GM23338 (cell line): ENCODE measurements around the gene TCFL5. TPM values are rescaled to one million over a fixed set of nuclear protein-coding genes. Genes with fewer than 3 reads are reported as not detected.
A peak's percentile ranks its signal among the peaks of the same experiment; 100 is the strongest.

Experiments
- ATAC-seq: fragments of 200-7000 bp; cut with Tn5 transposase; 3 replicates; pipeline ENCODE4 v1.9.1; 2020
- DNase-seq: peaks from one replicate; pipeline ENCODE4 v3.0.0-alpha.2; 2015; ENCODE audit warnings: low spot score
- H2AFZ ChIP-seq: fragments of 200-600 bp; sonication (generic); 2 replicates; pipeline ENCODE4 v1.8.0; 2016; ENCODE audit warnings: antibody characterized with exemption, mild to moderate bottlenecking, moderate library complexity
- H3F3A ChIP-seq: fragments of 200-600 bp; sonication (generic); replicated peaks from 2 replicates; pipeline ENCODE4 v1.8.0; 2017; ENCODE audit warnings: antibody characterized with exemption, mixed run types, low read depth
- H3K27ac ChIP-seq: fragments of 200-600 bp; sonication (generic); 2 replicates; pipeline ENCODE4 v1.6.1; 2016; ENCODE audit warnings: low read depth
- H3K27me3 ChIP-seq: fragments of 200-600 bp; sonication (generic); 2 replicates; pipeline ENCODE4 v1.8.0; 2016; ENCODE audit warnings: mild to moderate bottlenecking, mixed run types, moderate library complexity; ENCODE audit not compliant: insufficient read depth
- H3K36me3 ChIP-seq: fragments of 200-600 bp; sonication (generic); 2 replicates; pipeline ENCODE4 v1.8.0; 2016; ENCODE audit warnings: mild to moderate bottlenecking; ENCODE audit not compliant: insufficient read depth
- H3K4me1 ChIP-seq: fragments of 200-600 bp; sonication (generic); 2 replicates; pipeline ENCODE4 v1.8.0; 2016; ENCODE audit warnings: mild to moderate bottlenecking, moderate library complexity; ENCODE audit not compliant: insufficient read depth
- H3K4me2 ChIP-seq: fragments of 200-600 bp; sonication (generic); 2 replicates; pipeline ENCODE4 v1.7.1; 2017; ENCODE audit warnings: mixed run types
- H3K4me3 ChIP-seq: fragments of 200-600 bp; sonication (generic); 2 replicates; pipeline ENCODE4 v1.6.1; 2016; ENCODE audit warnings: mixed run types
- H3K79me2 ChIP-seq: fragments of 200-600 bp; sonication (generic); replicated peaks from 2 replicates; pipeline ENCODE4 v1.8.0; 2017; ENCODE audit warnings: mild to moderate bottlenecking; ENCODE audit not compliant: insufficient read depth
- H3K9me2 ChIP-seq: fragments of 200-600 bp; sonication (generic); 2 replicates; pipeline ENCODE4 v1.8.0; 2017; ENCODE audit not compliant: insufficient read depth
- H4K20me1 ChIP-seq: fragments of 200-600 bp; sonication (generic); replicated peaks from 2 replicates; pipeline ENCODE4 v1.8.0; 2017; ENCODE audit warnings: mild to moderate bottlenecking; ENCODE audit not compliant: insufficient read depth
- H3K27ac Mint-ChIP-seq: 2 replicates; pipeline ENCODE4 v1.8.0; 2020; ENCODE audit warnings: inconsistent platforms, mild to moderate bottlenecking, moderate library complexity, mixed read lengths
- H3K27me3 Mint-ChIP-seq: 3 replicates; pipeline ENCODE4 v1.8.0; 2022; ENCODE audit warnings: low read depth, mild to moderate bottlenecking, moderate library complexity, mixed read lengths, inconsistent platforms; ENCODE audit not compliant: insufficient read depth, poor library complexity
- H3K36me3 Mint-ChIP-seq: 3 replicates; pipeline ENCODE4 v1.8.0; 2021; ENCODE audit warnings: low read depth, mild to moderate bottlenecking, inconsistent platforms, moderate library complexity, mixed read lengths
- H3K4me1 Mint-ChIP-seq: 3 replicates; pipeline ENCODE4 v1.8.0; 2020; ENCODE audit warnings: mild to moderate bottlenecking, inconsistent platforms, mixed read lengths
- H3K4me3 Mint-ChIP-seq: 3 replicates; pipeline ENCODE4 v1.8.0; 2021; ENCODE audit warnings: moderate library complexity, mild to moderate bottlenecking, inconsistent platforms, mixed read lengths
- H3K9me3 Mint-ChIP-seq: 3 replicates; pipeline ENCODE4 v1.8.0; 2020; ENCODE audit warnings: moderate library complexity, mild to moderate bottlenecking, inconsistent platforms, mixed read lengths
- CREB1 ChIP-seq: fragments of 250-450 bp; sonication (Bioruptor Pico); IDR thresholded peaks from 2 replicates; pipeline ENCODE4 v1.5.0; 2020; ENCODE audit warnings: low read depth, mild to moderate bottlenecking, moderate library complexity
- CTCF ChIP-seq, 2 experiments: fragments of 200-600 bp in 1 of 2; sonication (generic) in 1 of 2; conservative IDR thresholded peaks; 2 replicates each; pipeline versions ENCODE4 v1.5.1 to v1.6.1; 2016 to 2017; ENCODE audit warnings: antibody characterized with exemption in 2 of 2, low read depth in 2 of 2, mild to moderate bottlenecking in 2 of 2, moderate library complexity in 1 of 2
- ETS1 ChIP-seq: IDR thresholded peaks from 2 replicates; pipeline ENCODE4 v1.6.1; 2016; ENCODE audit warnings: antibody characterized with exemption
- EZH2 ChIP-seq: fragments of 200-600 bp; sonication (generic); IDR thresholded peaks from one replicate; pipeline ENCODE4 v1.8.0; 2017; ENCODE audit warnings: antibody characterized with exemption, mild to moderate bottlenecking, low read depth; ENCODE audit not compliant: unreplicated experiment
- EZH2phosphoT487 ChIP-seq: fragments of 200-600 bp; sonication (generic); IDR thresholded peaks from one replicate; pipeline ENCODE4 v1.8.1; 2018; ENCODE audit warnings: antibody characterized with exemption; ENCODE audit not compliant: unreplicated experiment
- JUNB ChIP-seq: IDR thresholded peaks from one replicate; pipeline ENCODE4 v1.6.1; 2016; ENCODE audit warnings: antibody characterized with exemption; ENCODE audit not compliant: unreplicated experiment
- NANOG ChIP-seq: IDR thresholded peaks from 2 replicates; pipeline ENCODE4 v1.6.1; 2016; ENCODE audit warnings: antibody characterized with exemption, borderline replicate concordance
- POLR2AphosphoS5 ChIP-seq: IDR thresholded peaks from 2 replicates; pipeline ENCODE4 v1.6.1; 2016; ENCODE audit warnings: antibody characterized with exemption, low read depth
- REST ChIP-seq: IDR thresholded peaks from one replicate; pipeline ENCODE4 v1.6.1; 2018; ENCODE audit warnings: antibody characterized with exemption; ENCODE audit not compliant: unreplicated experiment
- STAT1 ChIP-seq: IDR thresholded peaks from one replicate; pipeline ENCODE4 v1.6.1; 2016; ENCODE audit warnings: antibody characterized with exemption; ENCODE audit not compliant: unreplicated experiment
- ZNF114 ChIP-seq: fragments of 250-450 bp; sonication (Bioruptor Pico); IDR thresholded peaks from 2 replicates; pipeline ENCODE4 v1.5.0; 2020; ENCODE audit warnings: mild to moderate bottlenecking, moderate library complexity
- ZNF331 ChIP-seq: fragments of 250-450 bp; sonication (Bioruptor Pico); IDR thresholded peaks from 2 replicates; pipeline ENCODE4 v1.5.0; 2020; ENCODE audit warnings: low read depth, mild to moderate bottlenecking, moderate library complexity
- ZNF462 ChIP-seq: fragments of 250-450 bp; sonication (Bioruptor Pico); IDR thresholded peaks from 2 replicates; pipeline ENCODE4 v1.5.0; 2020; ENCODE audit warnings: mild to moderate bottlenecking, moderate library complexity
- polyA plus RNA-seq: library from polyadenylated mRNA; unstranded; fragments of >200 nt; fragmentation: Nextera tagmentation; extraction: Ambion mirVana; gene quantifications from 2 replicates; pipeline ENCODE4 v1.2.1, GENCODE V29; 2016
- total RNA-seq: library from RNA; depleted of rRNA; stranded (reverse); fragments of >200 nt; shearing (Covaris generic); gene quantifications from 2 replicates; pipeline ENCODE4 v1.2.3, GENCODE V29; 2014

TCFL5 gene
- total and polyA plus RNA-seq, 2 experiments from 2014 or later: 5.8 to 19.3 TPM

- peaks cover 43% of the 10 kb centered on the region for H3K4me1 Mint-ChIP-seq
- H2AFZ ChIP-seq: no peak overlapping the region
- H3K27me3 ChIP-seq: no peaks in the 10 kb centered on the region
- no peaks in the 10 kb centered on the region for H3K79me2 ChIP-seq
- peaks cover 30% of the 10 kb centered on the region for H3K27me3 Mint-ChIP-seq
- no peak overlapping the region for H3K4me3 ChIP-seq
- H3K4me3 Mint-ChIP-seq: peak overlapping the region; percentile 1; the same call in 1 of the 3 replicates
- H4K20me1 ChIP-seq: peaks cover 40% of the 10 kb centered on the region
- no peaks in the 10 kb centered on the region for H3K9me2 ChIP-seq
- peaks cover 67% of the 10 kb centered on the region for H3F3A ChIP-seq
- H3K36me3 Mint-ChIP-seq: peaks cover 56% of the 10 kb centered on the region
- ATAC-seq (no peak), DNase-seq (no peak)
- H3K27ac Mint-ChIP-seq: peak overlapping the region; percentile 22; the same call in 1 of the 2 replicates
- peak overlapping the region; percentile 63 for H3K4me2 ChIP-seq
- TF ChIP-seq JUNB (no peak), ETS1 (no peak), EZH2 (no peak), ZNF114 (CRISPR knock-in tag) (no peak), POLR2AphosphoS5 (no peak; the same call in 1 of the 2 replicates), CREB1 (no peak), STAT1 (no peak), EZH2phosphoT487 (no peak), REST (no peak), CTCF (conservative IDR thresholded peaks at IDR 0.05; ENCODE audit: low read depth in 2 of 2) (no peak), ZNF331 (CRISPR knock-in tag) (no peak), ZNF462 (no peak), NANOG (no peak)
- peak overlapping the region; percentile 64 for H3K27ac ChIP-seq
- H3K36me3 ChIP-seq: peaks cover 47% of the 10 kb centered on the region
- H3K9me3 Mint-ChIP-seq: no peaks in the 10 kb centered on the region; the same call in 2 of the 3 replicates
- peaks cover 33% of the 10 kb centered on the region for H3K4me1 ChIP-seq
Measured at GRCh38 chr20:62898093-62898964, 36.7 kb upstream of the TCFL5 start.
